Chondrocyte (in vitro differentiated cells): ENCODE measurements around the gene SIRPA. TPM values are rescaled to one million over a fixed set of nuclear protein-coding genes. Genes with fewer than 3 reads are reported as not detected.

ENCODE experiments used
- DNase-seq: peaks from one replicate; pipeline ENCODE4 v3.0.0; 2021; ENCODE audit warnings: mixed read lengths, low spot score
- H3K27ac Mint-ChIP-seq: one replicate; pipeline ENCODE4 v1.8.0; 2021; ENCODE audit warnings: mild to moderate bottlenecking, moderate library complexity, mixed read lengths; ENCODE audit not compliant: unreplicated experiment
- H3K27me3 Mint-ChIP-seq: 2 replicates; pipeline ENCODE4 v1.8.0; 2021; ENCODE audit warnings: low read depth, mixed read lengths
- H3K36me3 Mint-ChIP-seq: 2 replicates; pipeline ENCODE4 v1.8.0; 2021; ENCODE audit warnings: low read depth, mixed read lengths
- H3K4me1 Mint-ChIP-seq: 2 replicates; pipeline ENCODE4 v1.8.0; 2021; ENCODE audit warnings: low read depth, mild to moderate bottlenecking, mixed read lengths
- H3K4me3 Mint-ChIP-seq: one replicate; pipeline ENCODE4 v1.8.0; 2021; ENCODE audit warnings: mild to moderate bottlenecking, moderate library complexity, mixed read lengths; ENCODE audit not compliant: unreplicated experiment
- H3K9me3 Mint-ChIP-seq: 2 replicates; pipeline ENCODE4 v1.8.0; 2021; ENCODE audit warnings: low read depth, mixed read lengths
- total RNA-seq: library from RNA; stranded (reverse); gene quantifications from 3 replicates; pipeline ENCODE4 v1.2.1, GENCODE V29; 2021
- TF ChIP-seq, protein P1 (sequence below): fragments of 200-600 bp; sonication (generic); IDR thresholded peaks from 2 replicates; pipeline ENCODE4 v1.5.0; 2021; ENCODE audit warnings: antibody characterized with exemption, mild to moderate bottlenecking, moderate library complexity

SIRPA gene
- total RNA-seq, 1 donor from 2014 or later, result 25.6 TPM

DNA sequence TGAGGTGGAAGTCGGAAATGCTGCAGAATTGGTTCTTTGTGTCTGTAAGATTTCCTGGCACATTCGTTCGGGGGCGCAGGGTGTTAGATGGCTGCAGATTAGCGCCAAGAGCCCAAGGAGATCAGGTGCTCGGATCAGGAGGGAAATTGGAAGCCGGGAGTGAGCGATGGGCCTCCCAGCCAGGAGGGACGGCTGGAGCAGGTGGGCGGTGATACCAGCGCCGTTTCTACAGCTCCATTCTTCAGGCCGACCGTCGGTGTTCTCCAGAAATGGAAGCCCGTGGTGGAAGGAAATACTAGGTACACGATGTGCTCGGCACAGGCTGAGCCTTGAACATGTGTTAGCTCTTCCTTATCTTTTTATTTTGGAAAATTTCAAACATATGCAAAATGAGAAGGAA is 6.5 kb downstream of the SIRPA start:
- H3K27me3 Mint-ChIP-seq, result no peaks in the 10 kb centered on the region
- no peaks in the 10 kb centered on the region for H3K9me3 Mint-ChIP-seq

DNA sequence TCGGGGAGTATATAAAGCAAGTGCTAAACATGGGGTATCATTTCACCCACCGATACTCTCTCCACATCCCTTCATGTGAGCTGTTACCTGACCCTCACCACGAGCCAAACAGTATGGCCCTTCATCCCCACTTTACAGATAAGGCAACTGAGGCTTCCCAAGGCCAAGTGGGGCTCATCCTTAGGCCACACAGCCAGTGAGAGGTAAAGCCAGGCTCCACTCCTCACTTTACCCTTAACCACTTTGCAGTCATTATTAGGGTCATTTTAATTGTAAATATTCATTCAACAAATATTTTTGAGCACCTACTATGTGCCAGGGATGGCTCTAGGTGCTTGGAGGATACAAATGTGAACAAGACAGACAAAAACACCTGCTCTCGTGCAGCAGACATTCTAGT is 7.0 kb downstream of the SIRPA start:
- TF ChIP-seq, protein P1, sequence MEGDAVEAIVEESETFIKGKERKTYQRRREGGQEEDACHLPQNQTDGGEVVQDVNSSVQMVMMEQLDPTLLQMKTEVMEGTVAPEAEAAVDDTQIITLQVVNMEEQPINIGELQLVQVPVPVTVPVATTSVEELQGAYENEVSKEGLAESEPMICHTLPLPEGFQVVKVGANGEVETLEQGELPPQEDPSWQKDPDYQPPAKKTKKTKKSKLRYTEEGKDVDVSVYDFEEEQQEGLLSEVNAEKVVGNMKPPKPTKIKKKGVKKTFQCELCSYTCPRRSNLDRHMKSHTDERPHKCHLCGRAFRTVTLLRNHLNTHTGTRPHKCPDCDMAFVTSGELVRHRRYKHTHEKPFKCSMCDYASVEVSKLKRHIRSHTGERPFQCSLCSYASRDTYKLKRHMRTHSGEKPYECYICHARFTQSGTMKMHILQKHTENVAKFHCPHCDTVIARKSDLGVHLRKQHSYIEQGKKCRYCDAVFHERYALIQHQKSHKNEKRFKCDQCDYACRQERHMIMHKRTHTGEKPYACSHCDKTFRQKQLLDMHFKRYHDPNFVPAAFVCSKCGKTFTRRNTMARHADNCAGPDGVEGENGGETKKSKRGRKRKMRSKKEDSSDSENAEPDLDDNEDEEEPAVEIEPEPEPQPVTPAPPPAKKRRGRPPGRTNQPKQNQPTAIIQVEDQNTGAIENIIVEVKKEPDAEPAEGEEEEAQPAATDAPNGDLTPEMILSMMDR, result no peak
- Mint-ChIP-seq H3K36me3 (peaks cover 3% of the 10 kb centered on the region), H3K27ac (no peak overlapping the region), H3K27me3 (no peaks in the 10 kb centered on the region), H3K4me3 (no peak overlapping the region), H3K9me3 (no peaks in the 10 kb centered on the region), H3K4me1 (peaks cover 38% of the 10 kb centered on the region)
- no peak for DNase-seq

More for the DNA sequence above, 6.5 kb downstream of the SIRPA start:
- Mint-ChIP-seq H3K4me3 (no peak overlapping the region), H3K4me1 (peaks cover 41% of the 10 kb centered on the region), H3K27ac (no peak overlapping the region), H3K36me3 (peaks cover 3% of the 10 kb centered on the region)
- DNase-seq, result no peak
- TF ChIP-seq, protein P1, result no peak

DNA sequence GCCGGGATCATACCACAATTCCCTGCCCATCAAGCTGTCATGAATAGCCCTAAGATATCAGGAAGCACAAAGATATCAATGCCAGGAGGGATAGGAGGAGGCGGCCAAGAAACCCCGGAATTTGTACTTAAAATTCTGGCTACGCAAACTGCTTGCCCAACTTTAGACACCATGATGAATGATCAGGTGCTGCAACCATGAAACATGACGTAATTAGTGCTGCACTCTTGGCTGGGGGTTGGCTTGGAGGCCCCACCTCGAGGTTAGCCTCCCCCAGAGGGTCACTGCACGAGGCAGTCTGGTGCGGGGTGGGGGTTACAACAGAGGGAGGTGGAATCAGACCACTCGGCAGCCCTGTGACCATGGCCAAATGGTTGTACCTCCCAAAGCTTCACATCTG is 8.9 kb downstream of the SIRPA start:
- Mint-ChIP-seq H3K4me3 (no peak overlapping the region), H3K4me1 (peaks cover 29% of the 10 kb centered on the region), H3K27ac (no peak overlapping the region), H3K9me3 (no peaks in the 10 kb centered on the region), H3K27me3 (no peaks in the 10 kb centered on the region), H3K36me3 (peaks cover 9% of the 10 kb centered on the region)
- TF ChIP-seq, protein P1, result no peak
- no peak for DNase-seq

DNA sequence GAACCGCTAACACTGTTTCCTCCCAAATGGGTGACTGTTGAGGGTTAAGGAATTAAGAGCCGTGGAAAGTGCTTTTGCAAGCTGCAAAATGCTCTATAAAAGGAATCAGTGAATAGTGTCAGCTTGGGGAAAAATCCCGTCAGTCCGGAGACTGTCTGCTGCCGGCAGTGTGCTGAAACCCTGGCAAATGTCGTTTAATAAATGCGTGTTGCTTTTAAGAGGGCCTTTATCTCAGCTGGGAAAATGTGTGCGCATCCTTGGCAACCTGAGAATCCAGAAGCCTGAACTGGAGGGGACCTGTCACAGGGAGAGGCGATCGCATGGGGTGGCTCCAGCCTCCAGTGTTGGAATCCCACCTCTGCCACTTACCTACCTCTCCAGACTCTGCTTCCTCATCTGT is 9.8 kb downstream of the SIRPA start:
- no peak for DNase-seq
- H3K9me3 Mint-ChIP-seq, result no peaks in the 10 kb centered on the region
- no peak overlapping the region for H3K4me3 Mint-ChIP-seq
- H3K27me3 Mint-ChIP-seq, result no peaks in the 10 kb centered on the region
- H3K36me3 Mint-ChIP-seq, result peaks cover 9% of the 10 kb centered on the region
- H3K4me1 Mint-ChIP-seq, result peaks cover 24% of the 10 kb centered on the region
- no peak overlapping the region for H3K27ac Mint-ChIP-seq
- TF ChIP-seq, protein P1, result no peak

DNA sequence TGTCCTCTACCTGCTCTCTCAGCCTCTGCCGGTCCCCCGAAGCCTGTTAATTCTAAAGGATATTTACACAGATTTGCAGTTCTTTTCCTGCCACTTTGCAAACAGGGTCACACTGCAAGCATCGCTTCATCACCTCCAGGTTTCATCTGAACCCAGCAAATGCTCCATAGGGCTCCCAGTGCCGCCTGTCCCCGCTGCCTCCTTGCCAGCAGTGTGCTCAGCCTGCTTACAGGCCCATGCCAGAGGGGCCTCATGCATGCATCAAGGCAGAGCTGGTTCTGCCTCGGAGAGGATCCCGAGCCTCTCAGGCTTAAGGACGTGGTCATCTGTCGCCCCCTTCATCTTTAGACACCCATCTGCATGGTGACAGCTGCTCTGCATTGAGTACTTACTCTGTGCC is 10.5 kb downstream of the SIRPA start:
- H3K27me3 Mint-ChIP-seq, result no peaks in the 10 kb centered on the region
- no peak overlapping the region for H3K4me3 Mint-ChIP-seq
- DNase-seq, result no peak
- peaks cover 10% of the 10 kb centered on the region for H3K36me3 Mint-ChIP-seq
- no peak overlapping the region for H3K27ac Mint-ChIP-seq
- TF ChIP-seq, protein P1, result no peak
- peaks cover 19% of the 10 kb centered on the region for H3K4me1 Mint-ChIP-seq
- no peaks in the 10 kb centered on the region for H3K9me3 Mint-ChIP-seq
